ENCODE results near the gene IGF2.

The IGF2 gene

GRCh38 chr11:2123628-2123960 is 15.6 kb downstream of the IGF2 start:
- DNase-seq (ENCODE audit: extremely low read depth, insufficient read length) = no peak
- no peaks in the 10 kb centered on the region; the same call in 1 of the 2 replicates for H3K27me3 ChIP-seq (replicated peaks; ENCODE audit: control insufficient read depth, insufficient read depth, low read length)
- no peaks in the 10 kb centered on the region for H3K36me3 ChIP-seq (ENCODE audit: control insufficient read depth, insufficient read depth, low read length)
- no peak overlapping the region for H3K4me3 ChIP-seq (replicated peaks; ENCODE audit: low read depth, low read length)
- TF ChIP-seq CTCF (IDR thresholded peaks at IDR 0.05; ENCODE audit: insufficient read depth, low read length, poor library complexity, severe bottlenecking) = no peak

GRCh38 chr11:2122907-2123627 is 16.1 kb downstream of the IGF2 start:
- no peak for DNase-seq (ENCODE audit: extremely low read depth, insufficient read length)
- peak; percentile 20 for TF ChIP-seq CTCF (IDR thresholded peaks at IDR 0.05; ENCODE audit: insufficient read depth, low read length, poor library complexity, severe bottlenecking)
- H3K36me3 ChIP-seq (ENCODE audit: control insufficient read depth, insufficient read depth, low read length) = no peaks in the 10 kb centered on the region

GRCh38 chr11:2122222-2122906 is 16.8 kb downstream of the IGF2 start:
- Histone ChIP-seq H3K27me3 (replicated peaks; ENCODE audit: control insufficient read depth, insufficient read depth, low read length) (no peaks in the 10 kb centered on the region; the same call in 1 of the 2 replicates), H3K36me3 (ENCODE audit: control insufficient read depth, insufficient read depth, low read length) (no peaks in the 10 kb centered on the region), H3K4me3 (replicated peaks; ENCODE audit: low read depth, low read length) (no peak overlapping the region)
- no peak for DNase-seq (ENCODE audit: extremely low read depth, insufficient read length)
- TF ChIP-seq CTCF (IDR thresholded peaks at IDR 0.05; ENCODE audit: insufficient read depth, low read length, poor library complexity, severe bottlenecking) = no peak

More at GRCh38 chr11:2122907-2123627, 16.1 kb downstream of the IGF2 start:
- no peak overlapping the region for H3K4me3 ChIP-seq (replicated peaks; ENCODE audit: low read depth, low read length)
- no peaks in the 10 kb centered on the region; the same call in 1 of the 2 replicates for H3K27me3 ChIP-seq (replicated peaks; ENCODE audit: control insufficient read depth, insufficient read depth, low read length)

- H3K27me3 ChIP-seq (replicated peaks; ENCODE audit: control insufficient read depth, insufficient read depth, low read length) = no peaks in the 10 kb centered on the region; the same call in 1 of the 2 replicates
- TF ChIP-seq CTCF (IDR thresholded peaks at IDR 0.05; ENCODE audit: insufficient read depth, low read length, poor library complexity, severe bottlenecking) = no peak
- no peak for DNase-seq (ENCODE audit: extremely low read depth, insufficient read length)
Measured at GRCh38 chr11:2121227-2122130, 17.7 kb downstream of the IGF2 start.

GRCh38 chr11:2120359-2121100 is 18.7 kb downstream of the IGF2 start:
- TF ChIP-seq CTCF (IDR thresholded peaks at IDR 0.05; ENCODE audit: insufficient read depth, low read length, poor library complexity, severe bottlenecking) = no peak
- Histone ChIP-seq H3K27me3 (replicated peaks; ENCODE audit: control insufficient read depth, insufficient read depth, low read length) (no peaks in the 10 kb centered on the region; the same call in 1 of the 2 replicates), H3K36me3 (ENCODE audit: control insufficient read depth, insufficient read depth, low read length) (no peaks in the 10 kb centered on the region), H3K4me3 (replicated peaks; ENCODE audit: low read depth, low read length) (no peak overlapping the region)
- DNase-seq (ENCODE audit: extremely low read depth, insufficient read length) = no peak

More at GRCh38 chr11:2121227-2122130, 17.7 kb downstream of the IGF2 start:
- Histone ChIP-seq H3K36me3 (ENCODE audit: control insufficient read depth, insufficient read depth, low read length) (no peaks in the 10 kb centered on the region), H3K4me3 (replicated peaks; ENCODE audit: low read depth, low read length) (no peak overlapping the region)
